Hepatocyte (in vitro differentiated cells): ENCODE measurements around the gene NANOS3.

ENCODE experiments used
- EZH2phosphoT487 ChIP-seq: fragments of 200-600 bp; sonication (generic); IDR thresholded peaks from one replicate; pipeline ENCODE4 v1.6.1; 2018; ENCODE audit warnings: antibody characterized with exemption, mild to moderate bottlenecking, low read depth, moderate library complexity; ENCODE audit not compliant: unreplicated experiment, severe bottlenecking
- TF ChIP-seq, protein P1 (sequence below): fragments of 200-600 bp; sonication (generic); IDR thresholded peaks from 2 replicates; pipeline ENCODE4 v1.5.1; 2016; ENCODE audit warnings: antibody characterized with exemption, mild to moderate bottlenecking; ENCODE audit not compliant: poor library complexity

DNA sequence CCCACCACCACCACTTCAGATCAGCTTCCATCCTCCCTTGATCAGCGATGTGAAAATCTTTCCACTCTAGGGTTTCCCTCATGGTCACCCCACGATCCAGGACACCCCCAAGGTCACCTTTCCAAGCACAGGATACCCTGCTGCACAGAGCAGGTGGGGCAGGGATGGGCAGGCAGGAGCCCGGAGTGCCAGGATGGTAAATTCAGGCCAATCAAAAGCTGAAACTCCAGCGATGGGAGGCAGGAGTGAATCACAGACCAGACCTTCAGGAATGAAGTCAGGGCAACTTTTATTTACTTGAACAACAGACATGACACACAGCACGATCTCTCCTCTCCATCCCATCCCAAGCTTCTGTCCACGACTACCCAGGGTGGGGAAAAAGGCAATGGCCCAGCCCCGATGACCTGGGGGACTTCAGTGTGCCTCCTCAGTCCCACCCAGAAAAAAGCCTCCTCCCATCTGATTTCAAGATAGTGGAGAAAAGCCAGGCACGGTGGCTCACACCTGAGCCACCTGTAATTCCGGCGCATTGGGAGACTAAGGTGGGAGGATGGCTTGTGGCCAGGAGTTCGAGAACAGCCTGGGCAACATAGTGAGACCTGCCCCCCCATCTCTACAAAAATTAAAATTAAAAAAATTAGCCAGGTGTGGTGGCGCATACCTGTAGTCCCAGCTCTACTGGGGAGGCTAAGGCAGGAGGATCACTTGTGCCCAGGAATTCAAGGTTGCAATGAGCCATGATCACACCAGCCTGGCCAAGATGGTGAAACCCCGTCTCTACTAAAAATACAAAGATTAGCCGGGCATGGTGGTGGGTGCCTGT, 42.5 kb upstream of the NANOS3 start:
- TF ChIP-seq EZH2phosphoT487, result no peak
- TF ChIP-seq, protein P1, sequence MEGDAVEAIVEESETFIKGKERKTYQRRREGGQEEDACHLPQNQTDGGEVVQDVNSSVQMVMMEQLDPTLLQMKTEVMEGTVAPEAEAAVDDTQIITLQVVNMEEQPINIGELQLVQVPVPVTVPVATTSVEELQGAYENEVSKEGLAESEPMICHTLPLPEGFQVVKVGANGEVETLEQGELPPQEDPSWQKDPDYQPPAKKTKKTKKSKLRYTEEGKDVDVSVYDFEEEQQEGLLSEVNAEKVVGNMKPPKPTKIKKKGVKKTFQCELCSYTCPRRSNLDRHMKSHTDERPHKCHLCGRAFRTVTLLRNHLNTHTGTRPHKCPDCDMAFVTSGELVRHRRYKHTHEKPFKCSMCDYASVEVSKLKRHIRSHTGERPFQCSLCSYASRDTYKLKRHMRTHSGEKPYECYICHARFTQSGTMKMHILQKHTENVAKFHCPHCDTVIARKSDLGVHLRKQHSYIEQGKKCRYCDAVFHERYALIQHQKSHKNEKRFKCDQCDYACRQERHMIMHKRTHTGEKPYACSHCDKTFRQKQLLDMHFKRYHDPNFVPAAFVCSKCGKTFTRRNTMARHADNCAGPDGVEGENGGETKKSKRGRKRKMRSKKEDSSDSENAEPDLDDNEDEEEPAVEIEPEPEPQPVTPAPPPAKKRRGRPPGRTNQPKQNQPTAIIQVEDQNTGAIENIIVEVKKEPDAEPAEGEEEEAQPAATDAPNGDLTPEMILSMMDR, result no peak
